Mucosa of descending colon (tissue), 3 donors: ENCODE data around the gene FRAS1. TPM values are rescaled to one million over a fixed set of nuclear protein-coding genes. Genes with fewer than 3 reads are reported as not detected.

Source experiments
- ATAC-seq: fragments of 200-7000 bp; cut with Tn5 transposase; one replicate; pipeline ENCODE4 v1.9.1; 2020; ENCODE audit warnings: mild to moderate bottlenecking, moderate library complexity
- DNase-seq, 3 donors: peaks; one replicate each; pipeline ENCODE4 v3.0.0-alpha.2; 2020
- H3K36me3 ChIP-seq: fragments of 200-600 bp; one replicate; pipeline ENCODE4 v1.8.0; 2021; ENCODE audit warnings: low read depth, mild to moderate bottlenecking
- H3K4me1 ChIP-seq: fragments of 200-600 bp; one replicate; pipeline ENCODE4 v1.8.0; 2021; ENCODE audit warnings: low read depth, mild to moderate bottlenecking
- H3K4me3 ChIP-seq: fragments of 200-600 bp; one replicate; pipeline ENCODE4 v1.8.0; 2021; ENCODE audit warnings: mild to moderate bottlenecking
- H3K9me3 ChIP-seq: fragments of 200-600 bp; one replicate; pipeline ENCODE4 v1.8.0; 2021; ENCODE audit warnings: mild to moderate bottlenecking
- intact Hi-C, 2 donors: fragments of 100-400 bp; cut with DNase I in 1 of 2; cut with micrococcal nuclease in 1 of 2; formaldehyde crosslinking; loops; one replicate each; pipeline versions ENCODE4 v1.11.0 to v1.11.1; 2022; cut with DNase I, micrococcal nuclease
- total RNA-seq, 3 donors: library from RNA; stranded (reverse); fragmentation: NEBNext Ultra II Directional in 2 of 3; extraction: Animal tissue kit (Norgen Biotek cat#: 25700) in 2 of 3; gene quantifications; one replicate each; pipeline versions ENCODE4 v1.2.1 to v1.2.4, GENCODE V29; 2021 to 2023
- TF ChIP-seq, protein P1 (sequence below): fragments of 200-600 bp; IDR thresholded peaks from one replicate; pipeline ENCODE4 v1.8.0; 2022; ENCODE audit warnings: antibody characterized with exemption, mild to moderate bottlenecking
- donor health status: DM: no; HTN: no; CAD: no; lungs with moderate emphysema.
- donor health status: DM: no; HTN: no; CAD: no.
- donor health status: DM: no; HTN: yes; CAD: no.

Gene FRAS1
- total RNA-seq, 3 donors from 2014 or later = 1.2 to 9.3 (median 2.2) TPM

DNA sequence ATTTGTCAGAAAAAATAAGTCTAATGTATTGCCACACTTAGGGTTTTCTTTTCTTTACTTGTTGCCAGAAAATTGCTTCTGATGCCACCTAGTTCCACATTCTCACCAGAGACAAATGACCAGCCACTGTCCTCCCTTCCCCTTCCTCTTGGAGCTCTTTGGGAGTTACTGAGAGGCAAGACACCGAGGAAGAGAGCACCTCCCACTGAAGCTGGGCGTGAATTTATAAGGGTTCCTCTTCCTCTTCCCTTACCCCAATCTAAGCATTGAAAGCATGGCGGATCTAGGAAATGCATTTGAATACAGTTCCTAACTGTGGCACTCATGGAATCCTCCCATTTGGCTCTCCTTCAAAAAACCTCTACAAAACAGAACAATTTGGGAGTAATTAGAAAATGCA lies 524.5 kb downstream of the FRAS1 start:
- intact Hi-C loops = no loop called here
- Histone ChIP-seq H3K36me3 (no peaks in the 10 kb centered on the region), H3K4me3 (no peak overlapping the region), H3K4me1 (no peaks in the 10 kb centered on the region), H3K9me3 (no peaks in the 10 kb centered on the region)
- TF ChIP-seq, protein P1, sequence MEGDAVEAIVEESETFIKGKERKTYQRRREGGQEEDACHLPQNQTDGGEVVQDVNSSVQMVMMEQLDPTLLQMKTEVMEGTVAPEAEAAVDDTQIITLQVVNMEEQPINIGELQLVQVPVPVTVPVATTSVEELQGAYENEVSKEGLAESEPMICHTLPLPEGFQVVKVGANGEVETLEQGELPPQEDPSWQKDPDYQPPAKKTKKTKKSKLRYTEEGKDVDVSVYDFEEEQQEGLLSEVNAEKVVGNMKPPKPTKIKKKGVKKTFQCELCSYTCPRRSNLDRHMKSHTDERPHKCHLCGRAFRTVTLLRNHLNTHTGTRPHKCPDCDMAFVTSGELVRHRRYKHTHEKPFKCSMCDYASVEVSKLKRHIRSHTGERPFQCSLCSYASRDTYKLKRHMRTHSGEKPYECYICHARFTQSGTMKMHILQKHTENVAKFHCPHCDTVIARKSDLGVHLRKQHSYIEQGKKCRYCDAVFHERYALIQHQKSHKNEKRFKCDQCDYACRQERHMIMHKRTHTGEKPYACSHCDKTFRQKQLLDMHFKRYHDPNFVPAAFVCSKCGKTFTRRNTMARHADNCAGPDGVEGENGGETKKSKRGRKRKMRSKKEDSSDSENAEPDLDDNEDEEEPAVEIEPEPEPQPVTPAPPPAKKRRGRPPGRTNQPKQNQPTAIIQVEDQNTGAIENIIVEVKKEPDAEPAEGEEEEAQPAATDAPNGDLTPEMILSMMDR = no peak
- DNase-seq (peak in 1 of 3 donors; percentile 10), ATAC-seq (peak; percentile 34)

DNA sequence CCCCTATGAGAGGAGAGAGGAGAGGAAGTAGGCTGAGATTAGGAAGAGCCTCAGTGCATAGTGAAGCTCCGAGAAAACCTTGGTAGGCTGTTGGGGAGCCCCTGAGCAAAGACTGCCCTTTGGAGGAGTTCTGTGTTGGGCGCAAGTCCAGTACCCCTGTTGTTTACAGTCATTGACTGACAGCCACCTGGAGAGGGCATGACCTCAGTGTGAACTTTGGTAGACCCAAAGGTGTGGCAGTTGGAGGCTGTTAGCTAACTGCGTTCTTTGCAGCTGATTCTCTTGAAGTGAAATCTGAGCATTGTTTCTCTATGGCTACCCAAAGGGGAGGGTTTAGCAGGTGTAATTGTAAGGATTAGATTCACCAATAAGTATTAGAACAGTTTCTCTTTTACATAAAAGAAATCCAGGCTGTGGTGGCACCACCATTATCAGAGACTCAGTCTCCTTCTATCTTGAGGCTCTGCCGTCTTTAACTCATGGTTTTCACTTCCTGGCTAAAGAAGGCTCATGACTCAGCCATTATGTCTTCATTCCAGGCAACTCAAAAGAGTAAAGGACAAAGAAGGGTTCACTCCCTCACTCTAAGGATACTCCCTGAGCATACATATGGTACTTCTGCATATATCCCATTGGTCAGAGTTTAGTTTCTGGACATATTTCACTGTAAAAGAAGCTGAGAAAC lies 527.9 kb downstream of the FRAS1 start:
- no peaks in the 10 kb centered on the region for H3K36me3 ChIP-seq
- peak in 1 of 3 donors; percentile 18 for DNase-seq
- intact Hi-C loops = no loop called here
- TF ChIP-seq, protein P1 = no peak
- H3K4me3 ChIP-seq = no peak overlapping the region
- peak; percentile 83 for ATAC-seq
- no peaks in the 10 kb centered on the region for H3K4me1 ChIP-seq
- H3K9me3 ChIP-seq = no peaks in the 10 kb centered on the region

DNA sequence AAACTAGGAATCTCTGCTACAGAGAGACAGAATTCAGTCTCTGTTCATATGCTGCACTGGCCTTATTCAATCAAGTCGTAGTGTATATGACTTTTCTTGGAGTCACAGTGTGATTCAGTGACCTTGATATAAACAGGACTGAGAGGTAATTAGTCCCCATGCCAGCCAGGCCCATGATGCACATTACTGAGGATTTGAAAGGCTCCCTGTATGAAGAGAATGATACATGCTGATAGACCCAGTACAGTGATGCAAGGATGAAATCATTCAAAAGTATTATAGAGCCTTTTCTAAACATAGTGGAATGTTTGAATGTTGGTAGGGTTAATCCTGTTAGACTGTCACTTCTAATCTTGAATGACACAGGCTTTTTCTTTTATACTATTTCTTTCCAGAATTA lies 528.5 kb downstream of the FRAS1 start:
- Histone ChIP-seq H3K4me3 (no peak overlapping the region), H3K9me3 (no peaks in the 10 kb centered on the region), H3K36me3 (no peaks in the 10 kb centered on the region), H3K4me1 (no peaks in the 10 kb centered on the region)
- TF ChIP-seq, protein P1 = no peak
- intact Hi-C loops = no loop called here
- DNase-seq = no peak
- ATAC-seq = no peak

DNA sequence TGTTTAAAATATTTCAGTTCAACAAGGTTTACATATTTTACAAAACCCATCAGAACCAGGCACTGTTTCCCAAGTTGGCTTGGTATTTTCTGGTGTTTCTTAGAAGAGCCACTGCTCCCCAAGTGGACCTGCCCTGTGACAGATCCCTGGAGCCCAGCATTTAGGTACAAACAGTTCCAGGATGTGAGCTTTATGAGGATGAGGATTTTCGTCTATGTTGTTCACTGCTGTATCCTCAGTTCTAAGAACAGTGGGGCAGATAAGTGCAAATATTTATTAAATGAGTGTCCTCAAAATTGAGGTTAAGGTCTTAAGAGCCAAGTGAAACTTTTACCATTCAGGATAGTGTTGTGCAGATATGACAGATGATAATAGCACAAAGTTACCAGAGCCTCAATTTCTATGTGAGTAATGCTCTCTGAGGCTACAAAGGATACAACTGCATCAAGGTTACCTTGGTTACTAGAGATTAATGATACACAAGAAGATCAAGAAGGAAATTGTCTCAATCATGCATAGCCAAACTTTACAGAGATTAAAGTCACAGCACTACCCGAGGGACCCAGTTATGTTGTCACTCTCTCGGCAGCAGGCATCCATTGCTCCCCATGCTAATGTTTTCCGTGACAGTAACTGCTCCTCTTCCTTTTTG lies 531.9 kb downstream of the FRAS1 start:
- DNase-seq = no peak
- TF ChIP-seq, protein P1 = no peak
- Histone ChIP-seq H3K4me3 (no peak overlapping the region), H3K36me3 (no peaks in the 10 kb centered on the region), H3K4me1 (peaks cover 7% of the 10 kb centered on the region), H3K9me3 (no peaks in the 10 kb centered on the region)
- ATAC-seq = no peak
- intact Hi-C loops = no loop called here

DNA sequence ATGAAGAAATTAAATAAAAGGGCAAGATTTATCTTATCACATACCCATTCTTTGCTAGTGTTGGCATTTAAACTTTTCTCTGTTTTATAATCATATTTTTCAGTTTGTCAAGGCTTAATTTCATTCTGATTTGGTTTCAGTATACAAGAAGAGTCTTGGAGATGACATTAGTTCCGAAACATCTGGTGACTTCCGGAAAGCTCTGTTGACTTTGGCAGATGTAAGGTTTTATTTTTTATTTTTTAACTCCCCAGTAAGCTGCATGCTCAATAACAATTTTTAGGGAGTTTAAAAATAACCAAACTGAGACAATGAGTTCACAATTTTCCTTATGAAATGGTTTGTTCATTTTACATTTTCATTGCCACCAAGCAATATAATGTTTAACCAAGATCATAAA lies 534.3 kb downstream of the FRAS1 start:
- peak; percentile 40 for ATAC-seq
- Histone ChIP-seq H3K36me3 (no peaks in the 10 kb centered on the region), H3K4me3 (no peak overlapping the region), H3K4me1 (peaks cover 14% of the 10 kb centered on the region), H3K9me3 (no peaks in the 10 kb centered on the region)
- peak in 1 of 3 donors; percentile 29 for DNase-seq
- TF ChIP-seq, protein P1 = no peak
- intact Hi-C loops = no loop called here
